ENCODE results near the gene TAF7.
"Not testable (repeated sequence)": the region's sequence is repeated elsewhere in the genome, so short reads cannot be mapped to it uniquely, and the experiment has no call there.

The TAF7 gene

GRCh38 chr5:141320225-141321169, at the start of gene TAF7:
TSS of gene TAF7 (minus strand) at chr5:141320784. CDS start at chr5:141320044, 740 bp downstream.
- peak; percentile 47 for DNase-seq

DNA sequence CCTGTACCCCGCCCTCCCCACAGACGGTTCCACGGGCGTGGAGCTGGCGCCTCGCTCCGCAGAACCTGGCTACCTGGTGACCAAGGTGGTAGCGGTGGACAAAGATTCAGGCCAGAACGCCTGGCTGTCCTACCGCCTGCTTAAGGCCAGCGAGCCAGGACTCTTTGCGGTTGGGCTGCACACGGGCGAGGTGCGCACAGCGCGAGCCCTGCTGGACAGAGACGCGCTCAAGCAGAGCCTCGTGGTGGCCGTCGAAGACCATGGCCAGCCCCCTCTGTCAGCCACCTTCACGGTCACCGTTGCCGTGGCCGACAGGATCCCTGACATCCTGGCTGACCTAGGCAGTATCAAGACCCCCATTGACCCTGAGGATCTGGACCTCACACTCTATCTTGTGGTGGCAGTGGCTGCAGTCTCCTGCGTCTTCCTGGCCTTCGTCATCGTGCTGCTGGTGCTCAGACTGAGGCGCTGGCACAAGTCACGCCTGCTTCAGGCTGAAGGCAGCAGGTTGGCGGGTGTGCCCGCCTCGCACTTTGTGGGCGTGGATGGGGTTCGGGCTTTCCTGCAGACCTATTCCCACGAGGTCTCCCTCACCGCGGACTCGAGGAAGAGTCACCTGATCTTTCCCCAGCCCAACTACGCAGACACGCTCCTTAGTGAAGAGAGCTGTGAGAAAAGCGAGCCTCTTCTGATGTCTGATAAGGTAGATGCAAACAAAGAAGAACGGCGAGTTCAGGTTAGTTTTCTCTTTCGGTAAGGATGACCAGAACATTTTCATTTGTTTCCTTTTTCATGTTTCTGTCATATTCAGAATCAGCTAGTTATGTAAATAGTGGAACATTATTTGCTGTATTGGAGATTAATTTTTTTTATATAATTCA, 45.7 kb upstream of the TAF7 start:
- no peak for DNase-seq

GRCh38 chr5:141363952-141364660, 43.5 kb upstream of the TAF7 start, which contains the start of gene PCDHGA5:
TSS of gene PCDHGA5 (plus strand) at chr5:141364162. CDS start at chr5:141364331, 169 bp downstream.
- no peak for DNase-seq

DNA sequence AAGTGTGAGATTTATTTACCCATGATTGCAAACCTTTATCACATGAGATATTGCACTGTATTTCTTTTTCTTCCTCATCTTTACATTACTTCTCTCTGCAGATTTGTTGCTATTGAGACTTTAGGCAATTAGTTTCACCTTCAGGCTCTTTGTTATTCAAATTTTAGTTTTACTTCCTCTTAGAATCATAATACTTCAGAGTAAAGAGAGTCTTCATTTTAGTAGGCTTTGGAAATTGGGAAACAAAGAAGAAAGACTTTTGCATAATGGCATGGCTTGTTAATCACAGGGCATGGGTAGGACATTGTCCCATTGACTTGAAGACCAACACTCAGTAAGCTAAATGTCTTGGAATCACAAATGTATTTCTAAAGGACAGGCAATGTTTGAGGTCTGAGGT, 42.1 kb upstream of the TAF7 start:
- no peak for DNase-seq

DNA sequence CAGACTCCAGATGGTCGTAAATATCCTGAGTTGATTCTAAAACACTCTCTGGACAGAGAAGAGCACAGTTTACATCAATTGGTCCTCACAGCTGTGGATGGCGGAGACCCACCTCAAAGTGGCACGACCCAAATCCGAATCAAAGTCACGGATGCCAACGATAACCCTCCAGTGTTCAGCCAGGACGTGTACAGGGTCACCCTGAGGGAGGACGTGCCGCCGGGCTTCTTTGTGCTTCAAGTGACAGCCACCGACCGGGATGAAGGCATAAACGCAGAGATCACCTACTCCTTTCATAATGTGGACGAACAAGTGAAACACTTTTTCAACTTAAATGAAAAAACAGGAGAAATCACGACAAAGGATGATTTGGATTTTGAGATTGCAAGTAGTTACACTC, 40.1 kb upstream of the TAF7 start:
- no peak for DNase-seq

- DNase-seq = peak; percentile 3
These were observed 39.3 kb upstream of the TAF7 start, which contains the start of gene PCDHGB2 for GRCh38 chr5:141359790-141360426. TSS of gene PCDHGB2 (plus strand) at chr5:141359994. CDS start at chr5:141360136, 142 bp downstream.

DNA sequence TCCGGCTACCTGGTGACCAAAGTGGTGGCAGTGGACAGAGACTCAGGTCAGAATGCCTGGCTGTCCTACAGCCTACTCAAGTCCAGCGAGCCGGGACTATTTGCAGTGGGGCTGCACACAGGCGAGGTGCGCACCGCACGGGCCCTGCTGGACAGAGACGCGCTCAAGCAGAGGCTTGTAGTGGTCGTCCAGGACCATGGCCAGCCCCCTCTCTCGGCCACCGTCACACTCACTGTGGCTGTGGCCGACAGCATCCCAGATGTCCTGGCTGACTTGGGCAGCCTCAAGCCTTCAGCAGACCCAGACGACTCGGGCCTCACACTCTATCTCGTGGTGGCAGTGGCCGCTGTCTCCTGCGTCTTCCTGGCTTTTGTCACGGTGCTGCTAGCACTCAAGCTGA, 36.4 kb upstream of the TAF7 start:
- no peak for DNase-seq

DNA sequence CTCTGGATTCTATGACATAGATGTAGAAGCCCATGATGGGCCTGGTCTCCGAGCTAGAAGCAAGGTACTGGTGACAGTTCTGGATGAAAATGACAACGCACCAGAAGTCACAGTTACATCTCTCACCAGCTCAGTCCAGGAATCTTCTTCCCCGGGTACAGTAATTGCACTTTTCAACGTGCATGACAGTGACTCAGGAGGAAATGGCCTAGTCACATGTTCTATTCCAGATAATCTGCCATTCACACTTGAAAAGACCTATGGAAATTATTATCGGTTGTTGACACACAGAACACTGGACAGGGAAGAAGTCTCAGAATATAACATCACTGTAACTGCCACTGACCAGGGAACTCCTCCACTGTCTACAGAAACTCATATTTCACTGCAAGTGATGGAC, 35.5 kb upstream of the TAF7 start:
- no peak for DNase-seq

- DNase-seq = no peak
These were observed 35.1 kb upstream of the TAF7 start for GRCh38 chr5:141355641-141356040.

GRCh38 chr5:141354900-141355469, 34.4 kb upstream of the TAF7 start, which contains the start of gene PCDHGA4:
TSS of gene PCDHGA4 (plus strand) at chr5:141355021. CDS start at chr5:141355108, 87 bp downstream.
- DNase-seq = no peak

DNA sequence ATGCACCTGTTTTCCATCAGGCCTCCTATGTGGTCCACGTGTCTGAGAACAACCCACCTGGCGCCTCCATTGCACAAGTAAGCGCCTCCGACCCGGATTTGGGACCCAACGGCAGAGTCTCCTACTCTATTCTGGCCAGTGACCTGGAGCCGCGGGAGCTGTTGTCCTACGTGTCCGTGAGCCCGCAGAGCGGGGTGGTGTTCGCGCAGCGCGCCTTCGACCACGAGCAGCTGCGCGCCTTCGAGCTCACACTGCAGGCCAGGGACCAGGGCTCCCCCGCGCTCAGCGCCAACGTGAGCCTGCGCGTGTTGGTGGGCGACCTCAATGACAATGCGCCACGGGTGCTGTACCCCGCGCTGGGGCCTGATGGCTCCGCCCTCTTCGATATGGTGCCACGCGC, 31.0 kb upstream of the TAF7 start:
- DNase-seq = no peak

GRCh38 chr5:141349917-141350619, 29.5 kb upstream of the TAF7 start, which contains the start of gene PCDHGB1:
TSS of gene PCDHGB1 (plus strand) at chr5:141350099. CDS start at chr5:141350261, 162 bp downstream.
- DNase-seq = no peak

DNA sequence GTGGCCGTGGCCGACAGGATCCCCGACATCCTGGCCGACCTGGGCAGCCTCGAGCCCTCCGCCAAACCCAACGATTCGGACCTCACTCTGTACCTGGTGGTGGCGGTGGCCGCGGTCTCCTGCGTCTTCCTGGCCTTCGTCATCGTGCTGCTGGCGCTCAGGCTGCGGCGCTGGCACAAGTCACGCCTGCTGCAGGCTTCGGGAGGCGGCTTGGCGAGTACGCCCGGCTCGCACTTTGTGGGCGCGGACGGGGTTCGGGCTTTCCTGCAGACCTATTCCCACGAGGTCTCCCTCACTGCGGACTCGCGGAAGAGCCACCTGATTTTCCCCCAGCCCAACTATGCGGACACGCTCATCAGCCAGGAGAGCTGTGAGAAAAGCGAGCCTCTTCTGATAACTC, 25.4 kb upstream of the TAF7 start:
- not testable (repeated sequence) for DNase-seq

DNA sequence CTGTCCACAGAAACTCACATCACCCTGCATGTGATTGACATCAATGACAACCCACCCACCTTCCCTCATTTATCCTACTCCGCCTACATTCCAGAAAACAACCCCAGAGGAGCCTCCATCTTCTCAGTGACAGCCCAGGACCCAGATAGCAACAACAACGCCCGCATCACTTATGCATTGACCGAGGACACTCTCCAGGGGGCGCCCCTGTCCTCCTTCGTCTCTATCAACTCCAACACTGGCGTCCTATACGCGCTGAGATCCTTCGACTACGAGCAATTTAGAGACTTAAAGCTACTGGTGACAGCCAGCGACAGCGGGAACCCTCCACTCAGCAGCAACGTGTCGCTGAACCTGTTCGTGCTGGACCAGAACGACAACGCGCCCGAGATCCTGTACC, 24.7 kb upstream of the TAF7 start:
- DNase-seq = no peak

GRCh38 chr5:141343953-141344463, 23.4 kb upstream of the TAF7 start:
- no peak for DNase-seq

- DNase-seq = no peak
These were observed 22.8 kb upstream of the TAF7 start, which contains the start of gene PCDHGA3 for GRCh38 chr5:141343242-141343952. TSS of gene PCDHGA3 (plus strand) at chr5:141343829. CDS start at chr5:141344034, 205 bp downstream.

DNA sequence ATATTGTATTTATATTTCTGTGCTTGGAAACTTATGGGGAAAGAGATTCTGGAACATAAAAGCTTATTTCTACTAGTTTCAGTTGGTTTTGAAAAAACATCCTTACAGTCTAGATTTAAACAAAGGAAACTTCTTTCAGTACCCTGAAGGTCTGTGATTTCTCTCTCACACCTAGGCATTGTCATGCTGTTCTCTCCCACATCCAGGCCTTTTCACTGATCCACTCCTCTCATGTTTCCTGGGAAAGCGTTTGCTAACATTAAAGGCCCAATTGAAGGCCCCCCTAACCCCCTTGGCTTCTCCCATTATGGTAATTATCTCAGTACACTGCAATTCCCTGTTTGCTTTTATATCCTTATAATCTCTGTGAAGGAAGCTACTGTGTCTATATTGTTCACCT, 22.2 kb upstream of the TAF7 start:
- DNase-seq = no peak

DNA sequence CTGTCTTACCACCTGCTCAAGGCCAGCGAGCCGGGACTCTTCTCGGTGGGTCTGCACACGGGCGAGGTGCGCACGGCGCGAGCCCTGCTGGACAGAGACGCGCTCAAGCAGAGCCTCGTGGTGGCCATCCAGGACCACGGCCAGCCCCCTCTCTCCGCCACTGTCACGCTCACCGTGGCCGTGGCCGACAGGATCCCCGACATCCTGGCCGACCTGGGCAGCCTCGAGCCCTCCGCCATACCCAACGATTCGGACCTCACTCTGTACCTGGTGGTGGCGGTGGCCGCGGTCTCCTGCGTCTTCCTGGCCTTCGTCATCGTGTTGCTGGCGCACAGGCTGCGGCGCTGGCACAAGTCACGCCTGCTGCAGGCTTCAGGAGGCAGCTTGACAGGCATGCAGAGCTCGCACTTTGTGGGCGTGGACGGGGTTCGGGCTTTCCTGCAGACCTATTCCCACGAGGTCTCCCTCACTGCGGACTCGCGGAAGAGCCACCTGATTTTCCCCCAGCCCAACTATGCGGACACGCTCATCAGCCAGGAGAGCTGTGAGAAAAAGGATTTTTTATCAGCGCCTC, 20.3 kb upstream of the TAF7 start:
- not testable (repeated sequence) for DNase-seq

- DNase-seq = no peak
These were observed 18.1 kb upstream of the TAF7 start, which contains the start of gene PCDHGA2 for GRCh38 chr5:141338538-141339306. TSS of gene PCDHGA2 (plus strand) at chr5:141338760.

Measured in GF-D8 (cell line).